HEK293T (cell line): ENCODE measurements around the gene ZBTB21.

Experiments used
- BHLHE40 ChIP-seq: fragments of 450-650 bp; IDR thresholded peaks from 2 replicates; pipeline ENCODE4 v1.6.1; 2016; ENCODE audit warnings: mild to moderate bottlenecking, moderate library complexity, borderline replicate concordance
- FOXM1 ChIP-seq: fragments of 450-650 bp; IDR thresholded peaks from 2 replicates; pipeline ENCODE4 v1.6.1; 2017; ENCODE audit warnings: mild to moderate bottlenecking, borderline replicate concordance
- HDGF ChIP-seq: fragments of 450-650 bp; IDR thresholded peaks from 2 replicates; pipeline ENCODE4 v1.6.1; 2017; ENCODE audit warnings: antibody characterized with exemption, borderline replicate concordance
- L3MBTL2 ChIP-seq: fragments of 450-650 bp; conservative IDR thresholded peaks from 2 replicates; pipeline ENCODE4 v1.6.1; 2016; ENCODE audit warnings: mild to moderate bottlenecking
- LEF1 ChIP-seq: fragments of 450-650 bp; IDR thresholded peaks from 2 replicates; pipeline ENCODE4 v1.6.1; 2017; ENCODE audit warnings: mild to moderate bottlenecking, borderline replicate concordance
- TARDBP ChIP-seq: fragments of 450-650 bp; IDR thresholded peaks from 2 replicates; pipeline ENCODE4 v1.6.1; 2016
- TF ChIP-seq, protein P1 (sequence below): fragments of 450-650 bp; IDR thresholded peaks from 2 replicates; pipeline ENCODE4 v1.6.1; 2016

DNA sequence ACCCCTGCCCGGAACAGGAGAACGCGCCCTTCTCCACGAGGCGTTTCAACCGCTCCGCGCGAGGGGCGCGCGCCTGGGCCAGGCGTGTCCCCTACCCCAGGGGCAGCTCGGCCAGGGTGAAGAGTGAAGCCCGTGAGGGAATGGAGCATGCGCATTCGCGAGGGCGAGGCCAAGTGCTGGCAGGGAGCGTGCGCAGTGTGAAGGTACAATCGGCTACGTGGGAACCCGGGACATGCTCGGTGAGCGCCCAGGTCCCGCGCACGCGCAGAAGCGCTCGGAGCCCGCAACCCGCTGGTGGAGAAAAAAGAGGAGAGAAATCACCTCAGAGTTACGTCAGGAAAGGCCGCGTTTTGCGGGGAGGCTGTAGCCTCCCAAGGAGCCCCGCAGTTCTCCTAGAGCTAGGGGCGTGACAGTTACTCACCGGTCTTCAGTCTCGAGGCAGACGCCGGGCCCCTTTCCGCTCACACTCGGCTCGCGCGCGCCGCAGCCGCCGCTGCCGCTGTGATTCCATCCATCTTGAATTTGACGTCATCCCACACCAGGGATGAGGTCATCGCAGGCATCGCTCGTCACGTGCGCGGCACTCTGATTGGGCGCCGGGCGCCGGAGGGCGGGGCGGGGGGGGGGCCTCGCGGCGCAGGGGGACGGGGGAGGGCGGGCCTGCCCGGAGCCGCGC is at the start of gene ZBTB21:
- TF ChIP-seq FOXM1 (no peak), TARDBP (peak; percentile 93), BHLHE40 (no peak), HDGF (no peak), L3MBTL2 (0 out of 2 replicates have a peak, but pooled peaks have one; percentile 29), LEF1 (no peak)
- TF ChIP-seq, protein P1, sequence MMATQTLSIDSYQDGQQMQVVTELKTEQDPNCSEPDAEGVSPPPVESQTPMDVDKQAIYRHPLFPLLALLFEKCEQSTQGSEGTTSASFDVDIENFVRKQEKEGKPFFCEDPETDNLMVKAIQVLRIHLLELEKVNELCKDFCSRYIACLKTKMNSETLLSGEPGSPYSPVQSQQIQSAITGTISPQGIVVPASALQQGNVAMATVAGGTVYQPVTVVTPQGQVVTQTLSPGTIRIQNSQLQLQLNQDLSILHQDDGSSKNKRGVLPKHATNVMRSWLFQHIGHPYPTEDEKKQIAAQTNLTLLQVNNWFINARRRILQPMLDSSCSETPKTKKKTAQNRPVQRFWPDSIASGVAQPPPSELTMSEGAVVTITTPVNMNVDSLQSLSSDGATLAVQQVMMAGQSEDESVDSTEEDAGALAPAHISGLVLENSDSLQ, result no peak
